ENCODE measurements around the gene FAM118A. TPM values are rescaled to one million over a fixed set of nuclear protein-coding genes. Genes with fewer than 3 reads are reported as not detected.

The FAM118A gene
- total RNA-seq, 1 experiment from 2014 or later, result 37.9 TPM

- Histone ChIP-seq H3T11ph (ENCODE audit: low read length) (no peak overlapping the region), H3K79me1 (ENCODE audit: insufficient read depth, low read depth, low read length, poor library complexity, severe bottlenecking) (peaks cover 5% of the 10 kb centered on the region), H3K4ac (ENCODE audit: low read depth, low read length) (no peak overlapping the region), H3K4me1 (ENCODE audit: insufficient read depth, low read length) (no peaks in the 10 kb centered on the region), H3K23me2 (ENCODE audit: insufficient read length, low read depth, low read length, poor library complexity, severe bottlenecking) (no peaks in the 10 kb centered on the region), H3K18ac (ENCODE audit: insufficient read length, low read depth, low read length) (no peak overlapping the region), H3K27me3 (ENCODE audit: insufficient read depth, low read length) (no peaks in the 10 kb centered on the region), H2BK12ac (ENCODE audit: insufficient read length, low read depth, low read length) (no peak overlapping the region), H3K4me2 (ENCODE audit: insufficient read depth, insufficient read length, low read length) (no peak overlapping the region), H3K14ac (ENCODE audit: insufficient read depth, low read length) (no peak overlapping the region), H2BK120ac (ENCODE audit: low read depth, low read length, poor library complexity, severe bottlenecking) (no peak overlapping the region), H3K27ac (ENCODE audit: insufficient read length, low read depth, low read length) (no peak overlapping the region), H2BK20ac (ENCODE audit: low read depth, low read length, poor library complexity, severe bottlenecking) (no peak overlapping the region), H4K20me1 (ENCODE audit: control insufficient read depth, insufficient read depth, insufficient read length) (no peaks in the 10 kb centered on the region), H3K9ac (ENCODE audit: extremely low read depth, insufficient read length, low read length) (no peak overlapping the region), H2AK5ac (ENCODE audit: insufficient read length, low read length) (no peak overlapping the region), H4K91ac (ENCODE audit: insufficient read length, low read depth, low read length) (no peak overlapping the region), H2BK15ac (ENCODE audit: low read depth, low read length) (no peak overlapping the region), H4K8ac (replicated peaks; ENCODE audit: insufficient read length, low read depth, low read length) (no peak overlapping the region), H2AFZ (ENCODE audit: low read length) (no peak overlapping the region), H2BK5ac (ENCODE audit: insufficient read length, low read length) (no peak overlapping the region), H3K56ac (ENCODE audit: insufficient read length, low read depth, low read length) (no peak overlapping the region), H3K79me2 (ENCODE audit: insufficient read depth, low read length) (no peaks in the 10 kb centered on the region), H4K5ac (ENCODE audit: insufficient read length, low read depth, low read length) (no peak overlapping the region), H3K23ac (ENCODE audit: insufficient read length, low read depth, low read length) (no peak overlapping the region), H3K9me3 (ENCODE audit: control insufficient read depth, low read depth, low read length) (no peaks in the 10 kb centered on the region)
- peaks cover 14 to 19% of the 10 kb centered on the region in 2 experiments for H3K4me1 Mint-ChIP-seq
- no peak for TF ChIP-seq CTCF (conservative IDR thresholded peaks at IDR 0.05)
- no CpG with 5 or more reads among the region's 24 CpGs for WGBS (ENCODE audit: extremely low coverage, insufficient read length, low lambda C conversion rate)
- no peaks in the 10 kb centered on the region for H3K27me3 Mint-ChIP-seq (ENCODE audit: low read depth)
- no peak overlapping the region for H3K27ac Mint-ChIP-seq
- no peak overlapping the region for H3K4me3 Mint-ChIP-seq
- peaks cover 23 to 46% (median 44%) of the 10 kb centered on the region in 3 experiments; a peak in 6 of 7 replicates for H3K36me3 Mint-ChIP-seq (ENCODE audit: insufficient read depth in 1 of 3, low read depth in 3 of 3)
- no peak for DNase-seq
- no peaks in the 10 kb centered on the region for H3K9me3 Mint-ChIP-seq
These were observed 13.3 kb downstream of the FAM118A start for GRCh38 chr22:45322873-45323525.
